NCI-H1417 (cell line): ENCODE measurements around the gene GJB3.
"Not testable (repeated sequence)": the region's sequence is repeated elsewhere in the genome, so short reads cannot be mapped to it uniquely, and the experiment has no call there.

Experiments used
- DNase-seq, 3 experiments: peaks; one replicate each; lab custom pipeline; 2025; lab: John Stamatoyannopoulos, UW

The GJB3 gene

DNA sequence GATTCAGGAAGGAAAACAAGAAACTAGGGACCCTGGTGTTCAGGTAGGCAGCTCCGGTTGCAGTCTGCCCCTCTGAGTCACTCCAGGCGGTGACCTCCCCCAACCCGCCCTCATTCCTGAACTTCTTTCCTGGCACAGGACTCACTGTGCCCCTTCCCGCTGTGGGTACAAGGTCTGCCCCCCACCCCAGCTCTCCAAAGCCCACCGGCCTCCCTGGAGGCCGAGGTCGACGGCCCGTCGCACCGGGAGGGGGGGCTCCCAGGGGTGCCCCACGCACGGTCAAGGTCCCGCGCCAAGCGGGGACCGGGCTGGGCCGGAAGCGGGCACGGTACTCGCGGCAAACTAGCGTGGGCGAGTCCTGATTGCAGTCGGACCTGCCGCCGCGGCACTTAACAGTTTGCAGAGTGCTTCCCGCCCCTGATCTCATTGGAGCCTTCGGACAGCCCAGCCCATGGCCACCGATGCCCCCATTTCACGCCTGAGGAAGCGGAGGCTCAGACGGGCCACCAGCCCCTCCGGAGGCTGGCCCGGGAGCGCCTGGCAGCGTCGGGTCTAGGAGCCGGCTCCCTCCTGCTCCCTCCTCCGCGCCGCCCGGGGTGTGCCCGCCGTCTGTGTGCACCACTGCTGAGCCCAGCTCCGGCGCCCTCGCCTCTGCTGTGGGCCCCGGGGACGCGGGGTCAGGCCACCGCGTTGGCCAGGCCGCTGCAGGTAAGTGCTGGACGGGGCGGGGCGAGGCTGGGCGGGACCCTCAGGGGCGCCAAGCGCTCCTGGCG is at the start of gene GJB3:
Gene GJB3 (plus strand): TSS at position 144 of the 773 bp plus-strand sequence. CDS start 3,549 bp downstream, outside the sequence.
- peak in 2 of 3 experiments; percentile 41 to 55 for DNase-seq

DNA sequence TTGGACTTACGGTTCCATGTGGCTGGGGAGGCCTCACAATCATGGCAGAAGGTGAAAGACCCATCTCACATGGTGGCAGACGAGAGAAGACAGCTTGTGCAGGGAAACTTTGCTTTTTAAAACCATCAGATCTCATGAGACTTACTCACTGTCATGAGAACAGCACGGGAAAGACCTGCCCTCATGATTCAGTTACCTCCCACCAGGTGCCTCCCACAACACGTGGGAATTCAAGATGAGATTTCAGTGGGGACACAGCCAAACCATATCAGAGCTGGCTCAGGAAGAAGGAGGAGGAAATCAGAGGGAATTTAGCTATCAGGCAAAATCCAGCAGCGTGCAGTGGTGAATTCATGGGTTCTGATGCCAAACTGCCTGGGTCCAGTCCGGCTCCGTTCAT is 48.2 kb upstream of the GJB3 start:
- not testable (repeated sequence) for DNase-seq

DNA sequence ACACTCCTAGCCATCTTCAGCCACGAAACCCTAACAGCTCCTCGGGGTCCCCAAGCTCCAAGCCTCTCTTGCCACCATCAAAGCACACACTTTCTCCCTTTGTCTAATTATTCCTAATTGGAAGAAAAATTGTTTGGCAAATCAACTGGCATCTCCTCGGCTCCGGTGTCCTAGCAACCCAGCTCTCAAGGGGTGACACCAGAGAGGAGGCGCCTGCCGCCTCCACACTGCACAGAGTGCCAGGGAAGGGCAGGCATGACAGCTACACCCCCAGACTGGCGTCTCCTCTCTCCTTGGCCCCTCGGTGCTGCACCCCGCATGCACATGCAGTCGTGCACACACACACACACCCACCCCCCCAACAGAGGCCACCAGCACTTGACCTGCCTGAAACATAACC is 44.3 kb upstream of the GJB3 start:
- peak in 2 of 3 experiments; percentile 44 to 80 for DNase-seq

DNA sequence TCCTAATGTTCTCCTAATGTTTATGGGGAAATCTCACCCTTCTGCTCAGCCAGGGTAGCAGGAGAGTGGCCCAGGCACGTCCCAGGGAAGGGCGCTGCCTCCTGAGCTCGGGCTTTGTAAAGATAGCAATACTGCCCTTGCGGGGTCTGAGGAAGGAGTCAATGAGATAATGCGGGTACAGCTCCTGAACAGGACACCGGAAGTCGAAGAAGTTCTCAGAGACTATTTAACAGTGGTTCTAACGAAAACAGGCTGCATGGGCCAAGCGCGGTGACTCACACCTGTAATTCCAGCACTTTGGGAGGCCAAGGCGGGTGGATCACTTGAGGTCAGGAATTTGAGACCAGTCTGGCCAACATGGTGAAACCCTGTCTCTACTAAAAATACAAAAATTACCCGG is 43.8 kb upstream of the GJB3 start:
- DNase-seq, result not testable (repeated sequence)

DNA sequence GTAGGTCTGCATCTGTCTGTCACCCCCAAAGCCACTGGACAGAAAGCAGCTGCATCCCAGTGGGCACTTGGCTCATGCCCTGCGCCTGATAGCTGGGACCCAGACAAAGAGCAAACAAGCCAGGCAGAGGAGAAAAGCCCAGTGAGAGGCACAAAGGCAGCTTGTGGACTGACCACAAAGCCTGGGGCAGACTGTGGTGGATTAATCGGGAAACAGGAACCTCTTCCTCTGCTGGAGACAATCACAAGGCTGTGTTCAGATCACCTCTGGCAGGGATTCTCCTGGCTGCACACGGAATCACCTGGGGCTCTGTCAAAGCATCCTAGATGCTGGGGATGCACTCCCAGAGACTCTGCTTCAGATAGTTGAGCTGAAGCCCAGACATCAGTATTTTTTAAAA is 41.4 kb upstream of the GJB3 start:
- peak in 1 of 3 experiments; percentile 29 for DNase-seq

DNA sequence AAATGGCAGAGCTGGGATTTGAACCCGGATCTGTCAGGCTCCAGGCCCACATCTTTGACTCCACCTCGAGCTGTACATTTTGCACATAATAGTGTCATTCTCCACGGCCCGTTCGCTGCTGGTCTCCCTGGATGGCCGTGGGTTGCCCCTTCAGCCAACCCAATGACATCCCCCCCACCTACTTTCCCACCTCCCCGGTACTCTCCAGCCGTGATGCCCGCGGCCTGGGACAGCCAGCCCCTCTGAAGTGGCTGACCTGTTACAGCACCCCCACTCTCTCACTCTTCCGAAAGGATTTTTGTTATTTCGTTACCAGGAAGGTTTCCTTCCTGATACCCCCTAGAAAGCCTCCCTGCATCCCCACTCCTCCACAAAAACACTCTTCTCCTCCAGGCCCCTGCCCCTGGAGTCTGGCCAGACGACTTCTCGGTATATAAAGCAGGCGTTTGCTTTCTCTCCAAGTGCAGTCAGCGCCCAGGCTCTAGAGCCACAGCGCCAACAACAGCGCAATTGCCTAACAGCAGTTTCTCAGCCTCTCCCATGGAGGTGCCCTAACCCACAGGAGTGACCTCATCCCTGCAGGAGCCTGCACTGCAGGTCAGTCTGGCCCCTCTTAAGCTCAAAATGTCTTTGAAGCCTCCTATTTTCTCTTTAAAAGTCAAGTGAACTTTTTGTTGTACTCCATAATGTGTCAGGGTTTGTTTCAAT is 40.7 kb upstream of the GJB3 start:
- DNase-seq, result peak in 2 of 3 experiments; percentile 4 to 24

- DNase-seq, result peak; percentile 66 to 82 (median 74)
These were observed 38.2 kb upstream of the GJB3 start for GRCh38 chr1:34742667-34743270.

- DNase-seq, result peak in 1 of 3 experiments; percentile 42
These were observed 37.2 kb upstream of the GJB3 start for GRCh38 chr1:34743775-34744174.

- no peak for DNase-seq
These were observed 36.2 kb upstream of the GJB3 start for GRCh38 chr1:34744851-34745250.

GRCh38 chr1:34745666-34746065 is 35.3 kb upstream of the GJB3 start:
- no peak for DNase-seq

GRCh38 chr1:34746101-34746500 is 34.9 kb upstream of the GJB3 start:
- DNase-seq, result no peak

DNA sequence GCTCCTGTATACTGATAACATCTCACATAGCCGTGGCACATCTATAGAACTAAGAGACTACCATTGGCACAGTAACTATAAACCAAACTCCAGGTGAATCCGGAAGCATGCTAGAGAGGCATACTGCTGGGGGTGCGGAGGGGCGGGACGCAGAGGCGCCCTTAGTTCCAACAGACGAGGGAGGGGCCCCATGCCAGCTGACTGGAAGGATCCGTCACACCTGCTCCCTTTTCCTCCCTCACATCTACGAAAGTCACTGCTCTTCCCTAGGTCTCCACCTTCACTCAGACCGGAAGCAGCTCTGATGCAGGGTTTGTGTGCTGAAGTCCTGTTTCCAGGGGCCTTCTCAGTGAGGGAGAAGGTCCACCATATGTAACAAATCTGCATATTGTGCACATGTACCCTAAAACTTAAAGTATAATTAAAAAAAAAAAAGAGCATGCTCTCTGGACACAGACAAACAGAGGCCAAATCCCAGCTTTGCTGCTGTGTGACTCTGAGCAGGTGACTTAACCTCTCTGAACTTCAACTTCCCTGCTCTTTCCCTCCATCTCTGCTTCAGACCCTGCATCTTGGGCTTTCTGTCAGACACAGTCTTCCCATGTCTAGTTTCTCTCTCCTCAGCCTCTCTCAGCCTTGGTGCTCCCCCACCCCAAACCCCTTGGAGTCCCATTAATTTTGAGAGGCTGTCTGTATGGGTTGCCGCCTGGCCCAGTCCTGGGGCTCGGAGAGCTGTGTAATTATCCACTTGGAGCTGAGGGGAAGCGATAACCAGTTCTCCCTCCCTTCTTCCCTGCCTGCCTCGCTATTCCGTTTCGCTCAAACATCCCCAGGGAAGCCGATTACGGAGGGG is 34.0 kb upstream of the GJB3 start:
- peak in 2 of 3 experiments; percentile 38 to 59 for DNase-seq

- DNase-seq, result no peak
These were observed 33.4 kb upstream of the GJB3 start for GRCh38 chr1:34747638-34747941.

GRCh38 chr1:34749992-34750391 is 31.0 kb upstream of the GJB3 start:
- DNase-seq, result no peak

DNA sequence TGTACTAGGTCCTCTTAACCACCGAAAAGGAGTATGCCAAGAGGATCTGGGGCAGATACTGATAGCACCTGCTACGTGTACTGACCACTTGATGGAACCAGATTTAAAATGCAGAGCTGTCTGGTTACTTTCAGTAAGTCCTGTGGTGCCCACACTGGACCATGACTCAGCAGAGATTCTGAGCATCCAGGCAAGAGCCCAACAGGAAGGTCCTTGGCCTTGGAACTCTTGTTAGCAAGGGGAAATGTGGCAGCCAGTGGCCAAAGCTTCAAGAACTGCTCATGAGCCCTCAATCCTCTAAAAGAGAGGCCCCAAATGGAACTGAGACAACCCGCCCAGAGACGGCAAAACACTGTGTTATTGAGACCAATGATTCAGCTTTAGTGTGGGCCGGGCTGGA is 30.4 kb upstream of the GJB3 start:
- no peak for DNase-seq

DNA sequence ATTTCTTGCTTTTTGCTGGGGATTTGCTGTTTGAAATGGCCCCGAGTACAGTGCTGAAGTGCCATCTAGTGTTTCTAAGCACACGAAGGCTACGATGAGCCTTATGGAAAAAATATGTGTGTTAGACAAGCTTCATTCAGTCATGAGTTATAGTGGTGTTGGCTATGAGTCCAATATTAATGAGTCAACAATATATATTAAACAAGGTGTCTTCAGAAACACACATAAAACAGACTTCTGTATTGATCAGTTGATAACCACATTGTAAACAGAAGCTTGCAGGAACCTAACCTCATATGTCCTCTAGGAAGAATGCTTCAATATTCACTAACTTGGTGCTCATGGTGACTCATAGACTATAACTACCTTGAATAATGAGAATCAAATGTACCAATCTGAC is 27.9 kb upstream of the GJB3 start:
- no peak for DNase-seq

DNA sequence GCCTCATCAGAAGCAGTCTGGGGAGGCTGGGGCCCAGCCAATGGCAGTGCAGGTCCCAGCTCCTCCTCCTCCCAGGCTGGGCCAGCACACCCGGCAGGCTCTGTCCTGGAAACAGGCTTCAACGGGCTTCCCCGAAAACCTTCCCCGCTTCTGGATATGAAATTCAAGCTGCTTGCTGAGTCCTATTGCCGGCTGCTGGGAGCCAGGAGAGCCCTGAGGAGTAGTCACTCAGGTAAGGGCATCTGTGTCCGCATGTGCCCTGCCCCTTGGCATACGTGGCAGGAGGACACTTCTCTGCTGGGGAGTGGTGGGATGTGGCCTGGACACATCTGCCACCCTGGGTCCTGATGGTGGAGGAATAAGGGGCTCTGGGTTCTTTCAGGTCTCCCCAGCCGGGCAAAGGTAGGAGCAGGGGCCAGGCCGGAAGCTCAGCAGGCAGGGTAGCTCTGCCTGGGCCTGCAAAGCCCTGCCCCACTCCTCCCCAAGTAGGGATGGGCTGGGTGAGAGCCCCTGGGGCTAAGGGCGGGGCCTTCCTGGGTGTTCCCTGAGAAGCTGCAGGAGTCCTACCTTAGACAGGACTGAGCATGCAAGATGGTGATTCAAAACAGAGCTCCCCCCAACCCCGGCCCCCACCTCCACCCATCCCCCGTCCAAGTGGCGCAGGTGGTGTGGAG is 25.9 kb upstream of the GJB3 start, which contains the start of gene GJB5:
Gene GJB5 (plus strand): TSS at position 84 of the 674 bp plus-strand sequence. CDS start 2,284 bp downstream, outside the sequence.
- no peak for DNase-seq

DNA sequence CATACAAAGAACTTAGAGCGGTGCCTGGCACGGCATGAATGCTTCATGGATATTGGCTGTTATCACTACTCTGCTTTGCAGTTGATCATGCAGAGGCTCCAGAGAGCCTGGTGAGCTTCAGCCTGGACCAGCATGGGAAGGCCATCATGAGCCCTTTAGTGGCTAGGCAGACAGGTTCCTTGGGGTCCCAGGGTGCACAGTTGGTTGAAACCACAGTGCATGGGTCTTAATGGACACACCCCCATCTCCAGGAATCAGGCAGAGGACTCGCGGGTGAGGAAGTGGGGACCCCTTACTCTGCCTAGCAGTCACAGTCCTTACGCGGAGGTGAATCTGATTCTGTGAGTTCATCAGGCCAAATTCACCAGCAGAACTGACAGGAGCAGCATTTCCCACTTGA is 25.1 kb upstream of the GJB3 start:
- no peak for DNase-seq

GRCh38 chr1:34757386-34757785 is 23.6 kb upstream of the GJB3 start:
- DNase-seq, result no peak

DNA sequence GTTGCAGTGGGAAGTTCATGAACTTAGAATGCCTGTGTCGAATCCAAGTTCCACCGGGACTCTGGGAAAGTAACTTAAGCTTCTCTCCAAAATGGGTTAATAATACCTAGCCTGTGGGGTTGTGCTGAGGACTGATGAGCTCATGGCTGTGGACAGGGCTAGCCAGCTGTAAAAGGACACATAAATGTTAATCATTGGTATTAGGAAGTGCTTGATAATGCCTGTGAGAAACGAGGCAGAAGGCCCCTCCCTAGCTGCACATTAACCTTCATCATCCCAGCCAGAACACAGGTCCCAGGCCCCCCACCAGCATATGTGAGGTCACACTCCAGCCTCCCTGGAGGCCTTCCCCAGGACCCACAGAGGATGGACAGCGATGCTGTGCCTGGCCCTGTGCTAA is 22.3 kb upstream of the GJB3 start:
- no peak for DNase-seq
